Keratinocyte (primary cell): ENCODE data around the gene ZNF653. TPM values are rescaled to one million over a fixed set of nuclear protein-coding genes. Genes with fewer than 3 reads are reported as not detected.
"Not testable (repeated sequence)": the region's sequence is repeated elsewhere in the genome, so short reads cannot be mapped to it uniquely, and the experiment has no call there.

Experiments used
- DNase-seq: peaks from one replicate; pipeline ENCODE4 v3.0.0-alpha.2; 2011; ENCODE audit warnings: low read depth, missing footprints, low spot score
- FAIRE-seq: peaks from 2 replicates; lab custom pipeline; 2011; peaks lifted over from hg19 to GRCh38; lab: Jason Lieb, UNC
- H2AFZ ChIP-seq: 2 replicates; pipeline ENCODE4 v1.6.0; 2012; ENCODE audit warnings: low read length, control low read depth, inconsistent platforms; ENCODE audit not compliant: control insufficient read depth
- H3K27ac ChIP-seq: 2 replicates; pipeline ENCODE4 v1.5.1; 2011; ENCODE audit warnings: low read length; ENCODE audit not compliant: control insufficient read depth, insufficient read depth
- H3K27me3 ChIP-seq: 3 replicates; pipeline ENCODE4 v1.6.0; 2011; ENCODE audit warnings: low read length; ENCODE audit not compliant: control insufficient read depth, insufficient read depth; ENCODE audit errors: extremely low read depth
- H3K36me3 ChIP-seq, 2 experiments: 2 replicates in 1 of 2; 3 replicates in 1 of 2; pipeline ENCODE4 v1.5.1; 2011; ENCODE audit warnings: low read length in 2 of 2, mild to moderate bottlenecking in 1 of 2; ENCODE audit not compliant: control insufficient read depth in 2 of 2, insufficient read depth in 2 of 2; ENCODE audit errors: extremely low read depth in 1 of 2
- H3K4me1 ChIP-seq: 3 replicates; pipeline ENCODE4 v1.5.1; 2011; ENCODE audit warnings: low read length; ENCODE audit not compliant: control insufficient read depth, insufficient read depth; ENCODE audit errors: extremely low read depth
- H3K4me2 ChIP-seq: 3 replicates; pipeline ENCODE4 v1.6.0; 2011; ENCODE audit warnings: low read depth, low read length; ENCODE audit not compliant: control insufficient read depth, insufficient read depth; ENCODE audit errors: extremely low read depth
- H3K4me3 ChIP-seq, 3 experiments: fragments of 200-600 bp in 1 of 3; sonication (generic) in 1 of 3; 2 replicates in 2 of 3; 3 replicates in 1 of 3; pipeline ENCODE4 v1.5.1; 2011 to 2016; ENCODE audit warnings: low read length in 3 of 3, mild to moderate bottlenecking in 3 of 3, control low read depth in 2 of 3, inconsistent platforms in 1 of 3, low read depth in 1 of 3, mixed read lengths in 1 of 3, mixed run types in 1 of 3, moderate library complexity in 1 of 3; ENCODE audit not compliant: control insufficient read depth in 2 of 3, insufficient read depth in 2 of 3; ENCODE audit errors: extremely low read depth in 1 of 3
- H3K79me2 ChIP-seq: 2 replicates; pipeline ENCODE4 v1.6.0; 2012; ENCODE audit warnings: low read length; ENCODE audit not compliant: control insufficient read depth, insufficient read depth
- H3K9ac ChIP-seq: 3 replicates; pipeline ENCODE4 v1.6.0; 2011; ENCODE audit warnings: low read length; ENCODE audit not compliant: control insufficient read depth, insufficient read depth; ENCODE audit errors: extremely low read depth
- H3K9me1 ChIP-seq: 3 replicates; pipeline ENCODE4 v1.6.0; 2011; ENCODE audit warnings: low read length; ENCODE audit not compliant: control insufficient read depth, insufficient read depth; ENCODE audit errors: extremely low read depth
- H3K9me3 ChIP-seq: 2 replicates; pipeline ENCODE4 v1.5.1; 2012; ENCODE audit warnings: low read depth, low read length; ENCODE audit not compliant: control insufficient read depth
- H4K20me1 ChIP-seq: 3 replicates; pipeline ENCODE4 v1.6.0; 2011; ENCODE audit warnings: low read length; ENCODE audit not compliant: control insufficient read depth, insufficient read depth; ENCODE audit errors: extremely low read depth
- EZH2 ChIP-seq: IDR thresholded peaks from one replicate; pipeline ENCODE4 v1.6.1; 2012; ENCODE audit warnings: inconsistent platforms, mild to moderate bottlenecking, low read length, moderate library complexity
- dilution Hi-C: fragments of 300-500 bp; cut with MboI; formaldehyde crosslinking; loops from one replicate; pipeline ENCODE4 v1.7.0; 2020; ENCODE audit warnings: low sequenced_read_pairs; ENCODE audit not compliant: extremely low pct_ligation_motif_present
- polyA plus RNA-seq, 5 experiments: library from polyadenylated mRNA; depleted of rRNA in 3 of 5; stranded (reverse) in 3 of 5; stranded (forward) in 1 of 5; unstranded in 1 of 5; fragments of >200 nt; gene quantifications; 1 replicate in 1 of 5; 2 replicates in 3 of 5; 3 replicates in 1 of 5; pipeline versions ENCODE4 v1.2.1 to v1.2.3, GENCODE V29; 2011 to 2012; ENCODE audit warnings: missing spikeins in 2 of 5, low read depth in 1 of 5, low replicate concordance in 1 of 5
- TF ChIP-seq, protein P1 (sequence below), 3 experiments: IDR thresholded peaks in 1 of 3; conservative IDR thresholded peaks in 1 of 3; optimal IDR thresholded peaks in 1 of 3; 2 replicates in 2 of 3; 3 replicates in 1 of 3; pipeline versions ENCODE3 to v1.5.1; 2011; ENCODE audit warnings: low read length in 3 of 3, mild to moderate bottlenecking in 3 of 3, moderate library complexity in 2 of 3, control low read depth in 1 of 3, inconsistent platforms in 1 of 3; ENCODE audit not compliant: insufficient read depth in 2 of 3; ENCODE audit errors: extremely low read depth in 1 of 3

ZNF653 gene
- polyA plus RNA-seq, 1 donor (not counting 4 experiments of a cell fraction or from before 2014, with no cell fraction given), result 3.8 TPM

DNA sequence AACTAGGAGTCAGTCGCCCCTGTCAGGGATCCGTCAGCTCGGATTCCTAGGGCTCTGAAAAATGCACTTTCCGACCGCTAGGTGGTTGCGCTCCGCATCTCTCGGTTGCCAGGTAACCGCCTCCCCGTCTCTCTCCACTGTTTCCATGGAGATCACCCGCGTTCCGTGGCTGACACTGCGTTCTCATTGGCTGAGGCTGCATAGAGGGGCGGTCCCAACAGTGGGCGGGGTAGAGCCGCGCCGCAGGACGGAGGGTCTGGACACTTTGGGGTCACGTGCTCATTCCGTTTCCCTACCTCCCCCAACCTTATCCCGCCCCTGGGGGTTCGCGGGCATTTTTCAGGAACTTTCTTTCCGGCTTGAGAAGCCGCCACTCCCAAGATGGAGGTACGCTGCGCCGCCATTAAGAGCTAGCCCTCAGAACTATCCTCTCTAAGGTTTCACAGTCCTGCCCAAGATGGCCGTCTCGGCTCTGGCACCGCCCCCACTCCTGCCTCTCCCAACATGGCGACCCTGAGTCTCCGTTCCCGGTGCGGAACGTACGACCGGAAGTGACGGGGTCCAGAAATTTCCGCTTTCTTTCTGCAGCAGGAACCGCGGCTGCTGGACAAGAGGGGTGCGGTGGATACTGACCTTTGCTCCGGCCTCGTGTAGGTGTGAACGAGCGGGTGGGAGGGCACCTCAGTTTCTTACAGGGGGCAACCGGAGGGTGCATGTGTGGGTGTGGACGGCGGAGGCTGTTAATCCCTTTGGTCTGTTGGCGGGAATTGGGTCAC lies 70.4 kb downstream of the ZNF653 start, which contains the start of the genes ODAD3 and PRKCSH:
Gene ODAD3 (minus strand): TSS at position 65 of the 776 bp plus-strand sequence. CDS start 105 bp downstream, outside the sequence.
Gene PRKCSH (plus strand): TSS at position 579 of the 776 bp plus-strand sequence. CDS start 483 bp downstream, outside the sequence.
- Histone ChIP-seq H3K79me2 (peaks cover 22% of the 10 kb centered on the region), H3K36me3 (peaks cover 13 to 19% of the 10 kb centered on the region in 2 experiments), H3K4me2 (peak within 1 kb of the TSS; percentile 97), H4K20me1 (no peaks in the 10 kb centered on the region), H3K27ac (peak within 1 kb of the TSS; percentile 63), H3K4me3 (peak within 1 kb of the TSS; percentile 69 to 81 (median 74)), H3K9me3 (no peaks in the 10 kb centered on the region), H3K9ac (peak within 1 kb of the TSS; percentile 79), H3K27me3 (no peaks in the 10 kb centered on the region), H3K4me1 (peaks cover 10% of the 10 kb centered on the region), H2AFZ (peak within 1 kb of the TSS; percentile 94), H3K9me1 (peaks cover 2% of the 10 kb centered on the region)
- TF ChIP-seq EZH2, result no peak
- TF ChIP-seq, protein P1, sequence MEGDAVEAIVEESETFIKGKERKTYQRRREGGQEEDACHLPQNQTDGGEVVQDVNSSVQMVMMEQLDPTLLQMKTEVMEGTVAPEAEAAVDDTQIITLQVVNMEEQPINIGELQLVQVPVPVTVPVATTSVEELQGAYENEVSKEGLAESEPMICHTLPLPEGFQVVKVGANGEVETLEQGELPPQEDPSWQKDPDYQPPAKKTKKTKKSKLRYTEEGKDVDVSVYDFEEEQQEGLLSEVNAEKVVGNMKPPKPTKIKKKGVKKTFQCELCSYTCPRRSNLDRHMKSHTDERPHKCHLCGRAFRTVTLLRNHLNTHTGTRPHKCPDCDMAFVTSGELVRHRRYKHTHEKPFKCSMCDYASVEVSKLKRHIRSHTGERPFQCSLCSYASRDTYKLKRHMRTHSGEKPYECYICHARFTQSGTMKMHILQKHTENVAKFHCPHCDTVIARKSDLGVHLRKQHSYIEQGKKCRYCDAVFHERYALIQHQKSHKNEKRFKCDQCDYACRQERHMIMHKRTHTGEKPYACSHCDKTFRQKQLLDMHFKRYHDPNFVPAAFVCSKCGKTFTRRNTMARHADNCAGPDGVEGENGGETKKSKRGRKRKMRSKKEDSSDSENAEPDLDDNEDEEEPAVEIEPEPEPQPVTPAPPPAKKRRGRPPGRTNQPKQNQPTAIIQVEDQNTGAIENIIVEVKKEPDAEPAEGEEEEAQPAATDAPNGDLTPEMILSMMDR (optimal IDR thresholded peaks at IDR 0.05 in 1 of 3, IDR thresholded peaks at IDR 0.05 in 1 of 3, conservative IDR thresholded peaks at IDR 0.05 in 1 of 3; ENCODE audit: extremely low read depth in 1 of 3, insufficient read depth in 2 of 3, low read length in 3 of 3), result peak; percentile 78 to 93 (median 93)
- DNase-seq, result peak; percentile 96
- peak; percentile 96 for FAIRE-seq
- dilution Hi-C loops, result no loop called here

DNA sequence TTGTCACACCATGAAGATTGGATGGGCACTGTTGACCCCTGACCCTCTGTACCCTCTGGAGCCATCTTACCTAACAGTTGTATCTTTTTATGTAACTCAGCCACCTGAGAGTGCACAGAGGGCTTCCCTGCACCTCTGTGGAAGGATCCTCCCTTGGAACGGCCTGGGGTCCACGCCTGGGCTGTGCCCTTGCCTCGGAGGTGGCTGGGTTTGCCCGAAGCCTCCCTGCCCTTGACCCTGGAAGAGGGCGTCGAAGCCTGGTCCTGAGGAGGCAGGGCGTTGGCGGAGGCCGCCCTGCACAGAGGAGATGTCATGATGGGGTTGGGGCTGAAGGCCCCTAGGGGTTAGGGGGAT lies 71.0 kb downstream of the ZNF653 start:
- Histone ChIP-seq H4K20me1 (no peaks in the 10 kb centered on the region), H3K9me3 (no peaks in the 10 kb centered on the region), H3K4me1 (peaks cover 10% of the 10 kb centered on the region), H3K9ac (peak overlapping the region; percentile 69), H3K79me2 (peaks cover 22% of the 10 kb centered on the region), H3K4me3 (peak overlapping the region; percentile 62 to 69 (median 63)), H3K36me3 (peaks cover 13 to 19% of the 10 kb centered on the region in 2 experiments), H3K9me1 (peaks cover 2% of the 10 kb centered on the region), H2AFZ (peak overlapping the region; percentile 94), H3K4me2 (peak overlapping the region; percentile 76), H3K27ac (peak overlapping the region; percentile 17), H3K27me3 (no peaks in the 10 kb centered on the region)
- dilution Hi-C loops, result no loop called here
- DNase-seq, result no peak
- TF ChIP-seq, protein P1 (optimal IDR thresholded peaks at IDR 0.05 in 1 of 3, IDR thresholded peaks at IDR 0.05 in 1 of 3, conservative IDR thresholded peaks at IDR 0.05 in 1 of 3; ENCODE audit: extremely low read depth in 1 of 3, insufficient read depth in 2 of 3, low read length in 3 of 3), result no peak
- TF ChIP-seq EZH2, result no peak
- FAIRE-seq, result no peak

DNA sequence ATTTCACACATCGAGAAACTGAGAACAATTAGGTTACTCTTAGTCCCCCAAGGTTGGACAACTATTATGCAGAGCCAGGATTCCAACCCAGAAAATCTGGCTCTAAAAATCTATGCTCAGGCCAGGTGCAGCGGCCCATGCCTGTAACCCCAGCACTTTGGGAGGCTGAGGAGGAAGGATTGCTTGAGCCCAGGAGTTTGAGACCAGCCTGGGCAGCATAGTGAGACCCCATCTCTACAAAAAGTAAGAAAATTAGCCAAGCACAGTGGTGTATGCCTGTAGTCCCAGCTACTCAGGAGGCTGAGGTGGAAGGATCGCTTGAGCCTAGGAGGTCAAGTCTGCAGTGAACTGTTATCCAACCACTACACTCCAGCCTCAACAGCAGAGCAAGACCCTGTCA lies 72.1 kb downstream of the ZNF653 start:
- FAIRE-seq, H2AFZ ChIP-seq, DNase-seq, H3K9me3 ChIP-seq, dilution Hi-C loops, H3K4me3 ChIP-seq, H3K9me1 ChIP-seq, H3K27ac ChIP-seq, H3K9ac ChIP-seq, H4K20me1 ChIP-seq, H3K27me3 ChIP-seq, H3K4me2 ChIP-seq: not testable (repeated sequence)
- Histone ChIP-seq H3K36me3 (peaks cover 10 to 13% of the 10 kb centered on the region in 2 experiments), H3K4me1 (peaks cover 10% of the 10 kb centered on the region), H3K79me2 (peaks cover 22% of the 10 kb centered on the region)
